GM12872 (cell line): ENCODE measurements around the gene NREP.

Experiments used
- CTCF ChIP-seq: IDR thresholded peaks from 3 replicates; pipeline ENCODE4 v1.5.1; 2011; ENCODE audit warnings: low read depth, mild to moderate bottlenecking, low read length, moderate library complexity; ENCODE audit not compliant: insufficient read depth

The NREP gene

GRCh38 chr5:111726986-111727385 lies 30.0 kb downstream of the NREP start:
- TF ChIP-seq CTCF, result no peak

GRCh38 chr5:111722140-111722539 lies 34.9 kb downstream of the NREP start:
- no peak for TF ChIP-seq CTCF

DNA sequence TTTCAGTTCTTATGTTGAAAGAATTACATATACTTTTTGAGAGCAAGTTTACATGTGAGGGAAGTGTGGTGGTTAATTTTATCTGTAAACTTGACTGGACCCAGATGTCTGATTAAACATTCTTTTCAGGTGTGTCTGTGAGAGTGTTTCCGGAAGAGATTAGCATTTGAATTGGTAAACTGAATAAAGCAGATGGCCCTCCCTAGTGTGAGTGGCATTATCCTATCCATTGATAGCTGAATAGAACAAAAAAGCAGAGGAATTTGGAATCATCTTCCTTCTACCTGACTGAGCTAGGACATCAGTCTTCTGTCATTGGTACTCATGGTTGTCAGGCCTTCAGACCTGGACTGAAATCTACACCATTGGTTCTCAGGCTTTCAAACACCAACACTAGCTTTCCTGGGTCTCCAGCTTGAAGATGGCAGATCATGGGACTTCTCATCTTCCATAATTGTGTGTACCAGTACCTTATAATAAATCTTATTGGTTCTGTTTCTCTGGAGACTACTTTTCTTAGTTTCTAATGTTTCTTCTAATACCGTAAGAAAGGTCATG lies 36.6 kb downstream of the NREP start:
- no peak for TF ChIP-seq CTCF

DNA sequence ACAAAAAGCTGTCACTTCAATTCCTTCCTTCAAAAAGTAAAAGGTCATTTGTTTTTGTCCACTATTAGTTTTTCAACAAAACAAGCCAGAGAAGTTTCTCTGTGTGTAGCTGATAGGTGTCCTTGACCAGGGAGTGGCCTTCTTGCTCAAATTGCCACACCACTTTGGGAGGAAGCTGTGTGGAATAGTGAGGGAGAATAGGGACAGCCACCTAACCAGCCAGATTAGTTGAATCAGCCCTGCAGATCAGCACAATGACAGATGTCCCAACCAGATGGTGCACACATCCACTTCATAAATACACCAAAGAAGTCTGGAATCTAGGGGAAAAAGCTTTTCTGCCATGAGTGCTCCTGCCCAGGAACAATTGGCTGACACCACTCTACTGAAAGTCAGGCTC lies 37.2 kb downstream of the NREP start:
- no peak for TF ChIP-seq CTCF

- TF ChIP-seq CTCF, result no peak
Measured at GRCh38 chr5:111707630-111708164, 49.3 kb downstream of the NREP start.

- TF ChIP-seq CTCF, result no peak
Measured at GRCh38 chr5:111706345-111706744, 50.6 kb downstream of the NREP start.

DNA sequence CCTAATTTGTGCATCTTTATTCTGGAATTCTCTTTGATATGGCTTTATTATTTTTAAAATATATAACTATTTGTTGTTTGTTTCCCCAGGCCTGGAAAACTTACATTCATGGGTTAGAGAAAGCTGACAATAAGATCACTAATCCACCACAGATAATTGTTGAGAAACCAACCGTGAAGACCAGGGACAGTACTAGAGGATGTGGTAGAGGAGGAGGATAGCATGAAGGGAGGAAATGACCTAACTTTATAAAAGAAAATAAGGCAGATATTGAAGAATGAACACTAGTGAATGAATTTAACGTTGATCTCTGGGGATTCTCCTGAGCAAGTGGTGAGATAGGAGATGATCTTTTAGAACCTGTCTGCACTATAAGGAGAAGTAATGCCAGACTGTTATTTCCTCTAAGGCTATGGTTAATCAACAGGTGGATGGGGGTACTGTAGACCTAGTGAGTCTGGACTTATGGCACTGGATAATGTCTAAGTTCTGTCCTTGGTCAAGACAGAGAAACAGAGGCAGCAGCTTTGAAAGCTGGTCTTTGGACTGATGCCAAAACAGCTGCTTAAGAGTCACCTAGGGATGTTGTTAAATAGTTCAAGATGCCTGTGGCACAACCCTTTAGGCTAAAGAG lies 52.4 kb downstream of the NREP start:
- TF ChIP-seq CTCF, result no peak
